Measurements from ENCODE around the gene SCRN1.

- no peak for TF ChIP-seq CTCF (conservative IDR thresholded peaks at IDR 0.05 in 1 of 2, IDR thresholded peaks at IDR 0.05 in 1 of 2; ENCODE audit: low read depth in 1 of 2, low read length in 2 of 2)
- no peak for TF ChIP-seq EZH2 (IDR thresholded peaks at IDR 0.05; ENCODE audit: low read length, missing control alignments)
These were observed 38.2 kb upstream of the SCRN1 start for GRCh38 chr7:30027740-30028215.

Measured in fibroblast of lung (primary cell).